Mesodermal cell (in vitro differentiated cells): ENCODE measurements around the gene DPEP1.
"Not testable (repeated sequence)": the region's sequence is repeated elsewhere in the genome, so short reads cannot be mapped to it uniquely, and the experiment has no call there.

Source experiments
- H3K27ac ChIP-seq: 2 replicates; pipeline ENCODE4 v1.7.0; 2013; ENCODE audit warnings: mild to moderate bottlenecking, low read depth, low read length, moderate library complexity; ENCODE audit not compliant: severe bottlenecking
- H3K36me3 ChIP-seq: 2 replicates; pipeline ENCODE4 v1.7.1; 2013; ENCODE audit warnings: mild to moderate bottlenecking, low read length, moderate library complexity; ENCODE audit not compliant: control insufficient read depth, insufficient read depth
- H3K4me1 ChIP-seq: one replicate; pipeline ENCODE4 v1.7.1; 2013; ENCODE audit warnings: mild to moderate bottlenecking, low read length; ENCODE audit not compliant: insufficient read depth, control insufficient read depth, poor library complexity, severe bottlenecking
- H3K4me3 ChIP-seq: 2 replicates; pipeline ENCODE4 v1.7.0; 2013; ENCODE audit warnings: low read length, control low read depth, mild to moderate bottlenecking; ENCODE audit not compliant: insufficient read depth, poor library complexity, severe bottlenecking; ENCODE audit errors: extremely low read depth
- H3K9me3 ChIP-seq: 2 replicates; pipeline ENCODE4 v1.7.1; 2013; ENCODE audit warnings: mild to moderate bottlenecking, low read length, moderate library complexity; ENCODE audit not compliant: control insufficient read depth
- WGBS, 2 experiments: methylation state at CpG; one replicate each; pipeline ENCODE4 v1.1.5; 2013; ENCODE audit warnings: missing lambda C conversion rate in 2 of 2; ENCODE audit not compliant: insufficient coverage in 2 of 2; 5-methylcytosine and 5-hydroxymethylcytosine counted together

The DPEP1 gene

DNA sequence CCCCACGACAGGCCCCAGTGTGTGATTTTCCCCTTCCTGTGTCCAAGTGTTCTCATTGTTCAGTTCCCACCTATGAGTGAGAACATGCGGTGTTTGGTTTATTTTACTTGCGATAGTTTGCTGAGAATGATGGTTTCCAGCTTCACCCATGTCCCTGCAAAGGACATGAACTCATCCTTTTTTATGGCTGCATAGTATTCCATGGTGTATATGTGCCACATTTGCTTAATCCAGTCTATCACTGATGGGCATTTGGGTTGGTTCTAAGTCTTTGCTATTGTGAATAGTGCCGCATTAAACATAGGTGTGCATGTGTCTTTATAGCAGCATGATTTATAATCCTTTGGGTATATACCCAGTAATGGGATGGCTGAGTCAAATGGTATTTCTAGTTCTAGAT lies 58.1 kb downstream of the DPEP1 start:
- no CpG with 5 or more reads among the region's 4 CpGs for WGBS, 2 experiments
- not testable (repeated sequence) for H3K4me1 ChIP-seq, H3K9me3 ChIP-seq, H3K27ac ChIP-seq, H3K4me3 ChIP-seq
- H3K36me3 ChIP-seq: peaks cover 26% of the 10 kb centered on the region

DNA sequence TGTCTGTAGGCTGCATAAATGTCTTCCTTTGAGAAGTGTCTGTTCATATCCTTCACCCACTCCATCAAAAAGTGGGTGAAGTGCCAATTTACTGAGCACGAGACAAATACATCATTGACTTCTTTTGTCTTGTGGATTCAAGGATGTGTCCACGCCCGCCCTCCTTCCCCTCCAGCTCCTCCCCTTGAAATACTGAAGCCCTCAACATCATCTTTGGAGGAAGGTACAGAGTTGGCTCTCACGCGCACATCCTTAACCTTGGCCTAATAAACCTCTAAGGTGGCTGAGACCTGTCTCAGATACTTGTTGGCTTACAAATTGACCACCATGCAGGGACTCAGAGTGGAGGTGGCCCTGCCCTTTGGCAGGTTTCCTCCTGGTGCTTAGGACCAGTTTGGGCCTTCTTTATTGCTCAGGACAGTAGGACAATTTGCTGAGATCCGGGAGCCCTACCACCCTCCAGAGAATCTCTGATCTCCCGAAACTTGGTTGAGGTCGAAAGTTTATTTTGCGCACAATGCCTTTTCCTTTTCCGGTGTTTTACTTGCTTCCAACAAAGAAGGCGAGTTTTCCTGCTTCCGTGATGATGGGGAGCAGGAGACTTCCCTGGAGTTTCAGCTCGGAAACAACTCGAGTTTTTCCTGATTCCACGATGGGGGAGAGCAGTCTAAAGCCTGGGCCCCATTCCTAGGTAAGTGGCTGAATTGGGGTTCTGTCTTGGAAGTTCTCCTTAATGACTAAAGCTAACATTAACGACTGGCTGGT lies 58.9 kb downstream of the DPEP1 start:
- H3K27ac ChIP-seq: no peak overlapping the region
- H3K36me3 ChIP-seq: peaks cover 26% of the 10 kb centered on the region
- WGBS, 2 experiments: 94 to 98% methylated on average over 14 to 15 of the region's 16 CpGs
- H3K4me1 ChIP-seq: no peaks in the 10 kb centered on the region
- peaks cover 7% of the 10 kb centered on the region for H3K9me3 ChIP-seq
- no peak overlapping the region for H3K4me3 ChIP-seq

DNA sequence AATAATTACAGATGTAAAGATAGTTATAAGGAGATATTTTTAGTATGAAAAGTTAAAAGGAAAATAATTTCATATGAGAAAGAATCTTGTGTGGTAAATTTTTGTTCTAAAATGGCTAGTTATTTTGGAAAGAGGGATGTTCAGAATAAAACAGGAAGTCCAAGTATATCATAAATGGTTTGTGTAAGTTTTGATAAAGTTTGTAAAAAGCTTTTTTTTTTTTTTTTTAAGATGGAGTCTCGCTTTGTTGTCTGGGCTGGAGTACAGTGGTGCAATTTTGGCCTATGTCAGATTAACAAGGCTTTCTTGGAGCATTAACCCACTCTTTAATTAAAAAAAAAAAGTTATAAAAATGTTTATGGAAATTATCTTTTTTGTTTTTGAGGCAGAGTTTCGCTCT lies 64.8 kb downstream of the DPEP1 start:
- no peaks in the 10 kb centered on the region for H3K4me1 ChIP-seq
- H3K9me3 ChIP-seq: peaks cover 32% of the 10 kb centered on the region
- WGBS, 2 experiments: 100% methylated on average over 1 of the region's 2 CpGs
- H3K36me3 ChIP-seq: peaks cover 37% of the 10 kb centered on the region
- no peak overlapping the region for H3K4me3 ChIP-seq
- H3K27ac ChIP-seq: no peak overlapping the region

DNA sequence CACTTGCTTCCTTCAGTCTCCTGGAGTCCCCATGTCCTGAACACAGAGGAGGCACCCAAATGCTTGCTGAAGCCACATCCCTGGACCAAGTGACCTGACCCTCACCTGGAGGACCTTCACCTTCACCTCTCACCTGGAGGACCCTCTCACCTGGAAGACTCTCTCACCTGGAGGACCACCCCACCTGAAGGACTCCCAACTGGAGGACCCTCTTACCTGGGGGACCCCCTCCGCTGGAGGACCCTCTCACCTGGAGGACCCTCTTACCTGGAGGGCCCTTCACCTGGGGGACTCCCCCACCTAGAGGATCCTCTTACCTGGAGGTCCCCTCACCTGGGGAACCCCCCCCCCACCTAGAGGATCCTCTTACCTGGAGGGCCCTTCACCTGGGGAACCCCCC lies 72.5 kb downstream of the DPEP1 start:
- H3K27ac ChIP-seq: no peak overlapping the region
- peaks cover 19% of the 10 kb centered on the region for H3K9me3 ChIP-seq
- no peaks in the 10 kb centered on the region for H3K4me1 ChIP-seq
- peaks cover 68% of the 10 kb centered on the region for H3K36me3 ChIP-seq
- WGBS, 2 experiments: 100% methylated on average over 1 of the region's 1 CpG; no CpG with 5 or more reads in 1 of the 2 experiments
- H3K4me3 ChIP-seq: no peak overlapping the region

DNA sequence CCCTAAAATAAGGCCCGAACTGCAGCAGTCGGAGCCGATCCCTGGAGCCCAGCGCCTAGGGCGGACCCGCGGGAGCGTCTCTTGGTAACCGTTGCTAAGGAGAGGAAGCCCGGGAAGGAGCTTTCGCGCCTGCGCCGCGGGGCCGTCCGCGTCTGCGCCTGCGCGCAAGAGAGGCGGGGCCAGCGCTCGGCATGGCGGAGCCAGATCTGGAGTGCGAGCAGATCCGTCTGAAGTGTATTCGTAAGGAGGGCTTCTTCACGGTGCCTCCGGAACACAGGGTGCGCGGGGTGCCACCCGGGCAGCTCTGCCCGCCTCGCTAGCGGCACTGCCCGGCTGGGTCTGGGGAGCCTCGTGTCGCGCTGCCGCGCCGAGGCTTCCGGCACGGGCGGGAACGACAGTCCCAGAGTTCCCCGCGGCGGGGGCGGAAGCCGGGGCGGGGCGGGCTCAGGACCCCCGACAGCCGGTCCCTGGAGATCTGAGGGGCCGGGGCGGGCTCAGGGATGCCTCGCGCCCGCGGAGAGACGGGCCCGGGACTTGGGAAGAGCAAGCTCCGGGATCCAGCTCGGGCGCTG lies 73.2 kb downstream of the DPEP1 start, which contains the start of gene CDK10:
Gene CDK10, plus strand, starts transcription at position 170 of the 572 bp plus-strand sequence. Its CDS starts 22 bp downstream, at position 192.
- H3K27ac ChIP-seq: peak within 1 kb of the TSS; percentile 79
- H3K4me1 ChIP-seq: no peaks in the 10 kb centered on the region
- peaks cover 69% of the 10 kb centered on the region for H3K36me3 ChIP-seq
- 1% methylated on average over 54 to 66 of the region's 67 CpGs for WGBS, 2 experiments
- peaks cover 14% of the 10 kb centered on the region for H3K9me3 ChIP-seq
- H3K4me3 ChIP-seq: peak within 1 kb of the TSS; percentile 76

DNA sequence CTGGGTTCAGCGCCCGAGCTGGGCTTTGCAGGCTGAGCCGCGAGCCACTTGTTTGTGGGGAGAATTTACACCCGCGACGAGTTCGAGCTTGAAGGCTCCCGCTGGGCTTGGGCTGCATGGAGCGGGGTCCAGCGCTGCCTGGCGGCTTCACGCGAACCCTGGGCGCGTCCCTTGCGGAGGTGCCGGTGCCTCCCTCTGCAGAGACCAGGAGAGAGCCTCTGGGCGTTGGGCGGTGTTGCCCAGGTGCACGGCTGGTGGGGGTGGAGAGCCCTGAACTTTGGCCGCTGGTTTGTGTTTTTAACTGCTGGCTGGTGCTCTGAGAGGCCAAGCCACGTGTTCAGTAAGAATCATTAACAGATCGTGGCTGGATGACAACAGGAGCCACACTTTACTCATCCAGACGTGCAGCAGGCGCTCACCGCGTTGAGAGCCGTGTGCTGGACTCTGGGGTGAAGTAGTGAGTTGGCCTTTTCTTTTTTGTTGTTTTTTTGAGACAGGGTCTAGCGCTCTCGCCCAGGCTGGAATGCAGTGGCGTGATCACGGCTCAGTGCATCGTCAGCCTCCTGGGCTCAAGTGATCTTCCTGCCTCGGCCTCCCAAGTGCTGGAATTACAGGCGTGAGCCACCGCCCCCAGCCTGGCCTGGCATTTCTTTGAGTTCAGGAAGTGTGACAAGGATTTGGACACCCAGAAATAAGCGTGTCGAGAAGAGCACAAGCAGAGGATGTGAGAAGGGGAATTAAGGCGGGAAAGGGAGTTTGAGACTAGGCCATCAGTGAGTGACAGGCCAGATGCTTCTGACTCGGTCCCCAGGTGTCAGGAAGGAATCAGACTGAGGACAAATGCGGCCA lies 73.9 kb downstream of the DPEP1 start:
- peak overlapping the region; percentile 79 for H3K27ac ChIP-seq
- no peaks in the 10 kb centered on the region for H3K4me1 ChIP-seq
- peaks cover 73% of the 10 kb centered on the region for H3K36me3 ChIP-seq
- 29 to 33% methylated on average over 29 to 37 of the region's 42 CpGs for WGBS, 2 experiments
- peaks cover 14% of the 10 kb centered on the region for H3K9me3 ChIP-seq
- H3K4me3 ChIP-seq: peak overlapping the region; percentile 76
